NB4 (cell line): ENCODE measurements around the gene ASAH2.

Experiments used
- DNase-seq: peaks from one replicate; pipeline ENCODE4 v3.0.0; 2010; ENCODE audit warnings: low read depth
- H3K4me3 ChIP-seq: one replicate; pipeline ENCODE4 v1.5.1; 2011; ENCODE audit warnings: mild to moderate bottlenecking, low read depth, low read length, moderate library complexity
- CTCF ChIP-seq: IDR thresholded peaks from one replicate; pipeline ENCODE4 v1.5.1; 2012; ENCODE audit warnings: low read depth, low read length
- MAX ChIP-seq: IDR thresholded peaks from 2 replicates; pipeline ENCODE4 v1.6.1; 2011; ENCODE audit warnings: low read depth, low read length
- MYC ChIP-seq: IDR thresholded peaks from 2 replicates; pipeline ENCODE4 v1.6.1; 2011; ENCODE audit warnings: low read depth, low read length
- POLR2A ChIP-seq: IDR thresholded peaks from 2 replicates; pipeline ENCODE4 v1.6.1; 2011; ENCODE audit warnings: mild to moderate bottlenecking; ENCODE audit not compliant: insufficient read length; ENCODE audit errors: extremely low read depth

The ASAH2 gene

GRCh38 chr10:50251394-50251793 is at the start of gene ASAH2:
TSS of gene ASAH2 (minus strand) at chr10:50251516. CDS start at chr10:50248610, 2,906 bp downstream.
- no peak for DNase-seq
- TF ChIP-seq CTCF (no peak), MAX (no peak), POLR2A (no peak), MYC (no peak)
- H3K4me3 ChIP-seq: no peak within 1 kb of the TSS

- H3K4me3 ChIP-seq: no peak overlapping the region
- DNase-seq: no peak
- TF ChIP-seq CTCF: no peak
- TF ChIP-seq POLR2A: no peak
- TF ChIP-seq MYC: no peak
Measured at GRCh38 chr10:50299948-50300669, 48.8 kb upstream of the ASAH2 start.

DNA sequence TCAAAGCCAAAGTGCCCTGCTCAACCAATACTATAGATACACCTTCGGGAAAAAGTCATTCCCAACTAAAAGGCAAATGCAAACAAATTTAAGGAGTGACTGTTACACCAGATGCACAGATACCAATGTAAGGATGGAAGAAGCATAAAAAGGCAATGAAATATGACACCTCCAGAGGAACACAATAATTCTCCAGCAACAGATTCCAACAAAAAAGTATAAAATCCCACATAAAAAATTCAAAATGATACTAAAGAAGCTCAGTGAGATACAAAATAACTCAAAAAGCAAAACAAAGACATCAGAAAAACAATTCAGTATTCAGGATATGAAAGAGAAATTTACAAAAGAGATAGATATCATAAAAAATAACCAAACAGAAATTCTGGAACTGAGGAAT is 44.1 kb upstream of the ASAH2 start:
- TF ChIP-seq MAX (no peak), MYC (no peak), POLR2A (no peak), CTCF (no peak)
- H3K4me3 ChIP-seq: no peak overlapping the region
- no peak for DNase-seq

DNA sequence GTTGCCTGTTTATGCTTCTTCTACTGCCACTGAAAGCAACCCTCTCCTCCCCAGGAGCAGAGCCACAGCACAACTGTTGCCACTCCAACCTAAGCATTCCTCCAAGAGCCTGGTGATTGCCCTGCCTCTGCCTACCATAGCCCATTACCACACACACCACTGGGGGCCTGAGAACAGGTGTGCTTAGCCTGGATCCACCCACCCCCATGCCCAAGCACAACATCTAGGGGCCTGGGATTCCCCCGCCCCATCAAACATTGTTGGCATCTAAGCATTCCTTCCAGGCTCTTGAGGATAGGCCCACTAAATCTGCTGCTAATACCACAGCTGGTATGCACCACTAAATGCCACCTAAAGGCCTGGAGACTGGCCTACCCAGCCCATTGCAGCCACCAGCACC is 43.3 kb upstream of the ASAH2 start:
- no peak overlapping the region for H3K4me3 ChIP-seq
- DNase-seq: no peak
- TF ChIP-seq MYC: no peak
- TF ChIP-seq MAX: no peak
- no peak for TF ChIP-seq POLR2A
- no peak for TF ChIP-seq CTCF

GRCh38 chr10:50293513-50294313 is 42.4 kb upstream of the ASAH2 start:
- DNase-seq: no peak
- no peak overlapping the region for H3K4me3 ChIP-seq
- TF ChIP-seq CTCF (no peak), MYC (no peak), MAX (no peak), POLR2A (no peak)
